ENCODE results near the gene NR6A1.

NR6A1 gene

GRCh38 chr9:124673063-124673462 lies 98.0 kb downstream of the NR6A1 start:
- no peak for DNase-seq (ENCODE audit: extremely low read depth, low read depth)
- no peak for TF ChIP-seq CTCF (IDR thresholded peaks at IDR 0.05; ENCODE audit: low read depth, low read length)

GRCh38 chr9:124671861-124672260 lies 99.2 kb downstream of the NR6A1 start:
- no peak for TF ChIP-seq CTCF (IDR thresholded peaks at IDR 0.05; ENCODE audit: low read depth, low read length)
- DNase-seq (ENCODE audit: extremely low read depth, low read depth) = no peak

GRCh38 chr9:124666642-124667041 lies 104.5 kb downstream of the NR6A1 start:
- no peak for DNase-seq (ENCODE audit: extremely low read depth, low read depth)
- TF ChIP-seq CTCF (IDR thresholded peaks at IDR 0.05; ENCODE audit: low read depth, low read length) = no peak

DNA sequence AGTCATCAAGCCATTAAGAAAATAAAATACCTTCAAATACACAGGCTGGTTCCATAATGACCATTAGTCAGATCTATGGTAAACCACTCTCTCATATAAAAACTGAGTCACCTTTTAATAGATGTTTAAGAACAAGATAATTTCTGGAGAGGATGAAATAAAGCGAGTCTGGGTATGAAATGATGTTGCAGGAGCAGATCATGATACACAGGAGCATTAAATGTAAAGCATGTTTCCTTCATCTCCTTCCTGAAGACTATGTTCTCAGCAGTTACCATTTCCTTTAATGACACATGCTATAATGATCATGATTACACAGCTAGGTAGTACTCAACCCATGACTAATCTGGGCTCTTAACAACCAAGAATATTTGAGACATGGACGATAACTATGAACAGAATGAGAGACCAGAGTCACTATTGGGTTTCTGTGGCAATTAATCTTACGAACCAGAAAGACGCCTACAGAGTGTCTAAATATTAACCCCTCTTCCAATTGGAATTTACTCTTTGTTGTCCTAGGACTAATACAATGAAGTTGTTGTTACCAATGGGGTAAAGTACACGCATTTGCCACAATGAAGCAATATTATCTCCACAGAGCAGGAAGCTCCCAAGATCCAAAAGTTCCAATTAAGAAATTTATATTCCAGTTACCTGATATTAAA lies 105.6 kb downstream of the NR6A1 start:
- TF ChIP-seq CTCF (IDR thresholded peaks at IDR 0.05; ENCODE audit: low read depth, low read length) = no peak
- DNase-seq (ENCODE audit: extremely low read depth, low read depth) = no peak

DNA sequence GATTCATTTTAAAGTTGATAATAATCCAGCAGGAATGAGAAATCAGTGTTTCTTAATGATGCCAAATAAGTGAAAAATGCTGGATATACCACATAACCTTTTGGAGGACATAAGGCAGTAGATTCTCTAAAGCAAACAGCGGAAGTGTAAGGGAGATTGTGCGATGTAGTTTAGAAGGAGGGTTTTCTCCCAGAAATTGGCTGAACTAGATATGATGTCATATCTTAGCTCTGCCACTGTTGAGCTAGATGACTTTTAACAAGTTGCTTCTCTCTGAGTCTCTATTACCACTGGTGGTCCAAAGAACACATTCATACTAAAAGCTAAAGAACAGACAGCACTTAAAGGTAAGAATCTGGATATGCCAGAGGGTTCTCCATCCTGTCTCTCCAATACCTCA lies 107.0 kb downstream of the NR6A1 start:
- TF ChIP-seq CTCF (IDR thresholded peaks at IDR 0.05; ENCODE audit: low read depth, low read length) = no peak
- DNase-seq (ENCODE audit: extremely low read depth, low read depth) = no peak

DNA sequence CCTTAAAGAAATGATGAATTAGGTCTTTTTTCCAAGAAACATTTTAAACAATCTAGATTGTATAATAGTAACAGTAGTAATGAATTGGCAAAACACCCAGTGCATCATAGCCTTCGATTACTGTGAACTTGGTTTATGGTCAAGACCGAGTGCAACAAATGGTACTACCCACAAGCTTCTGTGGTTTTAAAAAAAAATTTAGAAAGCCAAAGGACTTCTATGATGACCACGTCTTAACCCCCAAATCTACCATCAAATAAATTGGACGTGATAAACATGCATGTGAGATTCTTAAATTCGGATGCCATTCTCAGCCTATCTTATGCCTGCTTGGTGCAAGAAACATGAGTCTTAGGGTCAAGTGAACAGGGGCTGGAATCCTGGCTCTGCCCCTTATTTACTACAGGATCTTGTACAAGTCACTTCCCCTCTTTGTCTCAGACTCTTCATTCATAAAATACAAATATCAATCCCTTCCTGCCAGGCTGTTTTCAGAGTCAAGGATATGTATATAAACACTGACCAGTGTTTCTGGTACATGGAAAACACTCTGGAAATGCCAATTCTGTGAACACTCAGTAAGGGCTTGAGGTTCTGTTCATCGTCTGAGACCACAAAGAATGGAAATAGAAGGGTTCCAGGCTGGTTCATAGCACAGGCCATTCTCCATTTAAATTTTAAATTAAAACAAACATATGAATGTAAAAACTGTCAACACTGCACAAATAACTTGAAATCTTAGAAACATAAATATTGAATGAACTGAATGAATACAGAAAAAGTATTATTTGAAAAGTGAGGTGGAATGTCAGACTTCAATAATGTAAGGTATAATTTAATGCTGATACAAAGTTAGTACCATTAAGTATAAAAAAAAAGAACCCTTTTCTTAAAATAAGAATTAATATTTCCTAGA lies 107.8 kb downstream of the NR6A1 start:
- no peak for DNase-seq (ENCODE audit: extremely low read depth, low read depth)
- TF ChIP-seq CTCF (IDR thresholded peaks at IDR 0.05; ENCODE audit: low read depth, low read length) = no peak

DNA sequence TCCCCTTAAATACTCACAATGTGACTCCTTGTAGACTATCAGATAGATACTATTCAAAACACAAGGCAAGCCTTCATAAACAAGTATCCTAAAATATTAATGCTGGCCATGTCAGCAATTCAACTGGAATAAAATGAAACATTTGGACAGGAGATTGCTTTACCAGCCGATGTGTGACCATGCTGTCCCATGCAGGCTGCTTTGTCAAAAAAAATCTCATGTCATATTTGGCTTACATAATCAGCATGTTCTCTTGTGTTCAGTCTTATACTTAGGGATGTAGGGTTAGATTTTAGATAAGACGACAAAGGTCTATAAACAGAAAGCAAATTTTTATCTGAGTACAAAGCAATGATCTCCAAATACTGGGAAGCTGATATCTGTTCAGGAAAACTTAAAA lies 108.5 kb downstream of the NR6A1 start:
- TF ChIP-seq CTCF (IDR thresholded peaks at IDR 0.05; ENCODE audit: low read depth, low read length) = no peak
- DNase-seq (ENCODE audit: extremely low read depth, low read depth) = no peak
